HG03045 (cell line): Measurements from ENCODE around the gene HRH3.

Experiments used
- ATAC-seq: cut with Tn5 transposase; IDR thresholded peaks from one replicate; pipeline ENCODE4 v1.9.1; 2021; ENCODE audit warnings: mild to moderate bottlenecking, moderate library complexity; ENCODE audit not compliant: unreplicated experiment

Gene HRH3

GRCh38 chr20:62219992-62220665 is at the start of gene HRH3:
TSS of gene HRH3 (minus strand) at chr20:62220278. CDS start at chr20:62219970, 308 bp downstream.
- ATAC-seq: no peak

GRCh38 chr20:62269871-62270270 is 49.8 kb upstream of the HRH3 start:
- ATAC-seq: no peak

GRCh38 chr20:62269378-62269777 is 49.3 kb upstream of the HRH3 start:
- no peak for ATAC-seq

- ATAC-seq: no peak
Measured at GRCh38 chr20:62268228-62268900, 48.3 kb upstream of the HRH3 start.

- no peak for ATAC-seq
Measured at GRCh38 chr20:62267543-62267942, 47.5 kb upstream of the HRH3 start.

- no peak for ATAC-seq
Measured at GRCh38 chr20:62266851-62267250, 46.8 kb upstream of the HRH3 start.

GRCh38 chr20:62266340-62266739 is 46.3 kb upstream of the HRH3 start:
- no peak for ATAC-seq

GRCh38 chr20:62265365-62265764 is 45.3 kb upstream of the HRH3 start:
- ATAC-seq: no peak

- no peak for ATAC-seq
Measured at GRCh38 chr20:62263396-62263795, 43.3 kb upstream of the HRH3 start.

GRCh38 chr20:62262064-62262463 is 42.0 kb upstream of the HRH3 start:
- ATAC-seq: no peak

GRCh38 chr20:62259294-62259565 is 39.2 kb upstream of the HRH3 start:
- ATAC-seq: no peak

GRCh38 chr20:62258499-62259293 is 38.6 kb upstream of the HRH3 start:
- ATAC-seq: no peak

- ATAC-seq: no peak
Measured at GRCh38 chr20:62255976-62256375, 35.9 kb upstream of the HRH3 start.

GRCh38 chr20:62254021-62254724 is 34.1 kb upstream of the HRH3 start:
- no peak for ATAC-seq

- ATAC-seq: no peak
Measured at GRCh38 chr20:62253398-62253797, 33.3 kb upstream of the HRH3 start.

- no peak for ATAC-seq
Measured at GRCh38 chr20:62252342-62252966, 32.4 kb upstream of the HRH3 start.

- no peak for ATAC-seq
Measured at GRCh38 chr20:62248890-62249560, 28.9 kb upstream of the HRH3 start.

- no peak for ATAC-seq
Measured at GRCh38 chr20:62246872-62247652, 27.0 kb upstream of the HRH3 start.

GRCh38 chr20:62246431-62246830 is 26.4 kb upstream of the HRH3 start:
- ATAC-seq: no peak

GRCh38 chr20:62245911-62246280 is 25.8 kb upstream of the HRH3 start:
- no peak for ATAC-seq
